Endodermal cell (in vitro differentiated cells): Measurements from ENCODE around the gene SLC12A3. TPM values are rescaled to one million over a fixed set of nuclear protein-coding genes. Genes with fewer than 3 reads are reported as not detected.

ENCODE experiments used
- DNase-seq: peaks from one replicate; pipeline ENCODE4 v3.0.0-alpha.2; 2017
- H3K27ac ChIP-seq: 2 replicates; pipeline ENCODE4 v1.5.1; 2013; ENCODE audit warnings: mild to moderate bottlenecking, low read depth, low read length, moderate library complexity
- H3K27me3 ChIP-seq: 2 replicates; pipeline ENCODE4 v1.6.1; 2013; ENCODE audit warnings: mild to moderate bottlenecking, low read length, moderate library complexity; ENCODE audit not compliant: insufficient read depth, control insufficient read depth, poor library complexity, severe bottlenecking
- H3K36me3 ChIP-seq: 2 replicates; pipeline ENCODE4 v1.7.0; 2013; ENCODE audit warnings: mild to moderate bottlenecking, low read length, moderate library complexity; ENCODE audit not compliant: control insufficient read depth, insufficient read depth
- H3K4me1 ChIP-seq: one replicate; pipeline ENCODE4 v1.7.0; 2013; ENCODE audit warnings: low read length; ENCODE audit not compliant: control insufficient read depth, insufficient read depth
- H3K4me3 ChIP-seq: 2 replicates; pipeline ENCODE4 v1.5.1; 2013; ENCODE audit warnings: mild to moderate bottlenecking, low read length, moderate library complexity
- H3K9ac ChIP-seq: 2 replicates; pipeline ENCODE4 v1.6.1; 2013; ENCODE audit warnings: mild to moderate bottlenecking, low read length, moderate library complexity; ENCODE audit not compliant: poor library complexity, severe bottlenecking; ENCODE audit errors: extremely low read depth
- H3K9me3 ChIP-seq: 2 replicates; pipeline ENCODE4 v1.6.1; 2013; ENCODE audit warnings: mild to moderate bottlenecking, low read length, moderate library complexity; ENCODE audit not compliant: control insufficient read depth
- H3K27ac Mint-ChIP-seq: 2 replicates; pipeline ENCODE4 v1.8.0; 2020; ENCODE audit warnings: mixed read lengths
- H3K27me3 Mint-ChIP-seq: 2 replicates; pipeline ENCODE4 v1.8.0; 2021; ENCODE audit warnings: mild to moderate bottlenecking, mixed read lengths; ENCODE audit not compliant: insufficient read depth
- H3K36me3 Mint-ChIP-seq: 2 replicates; pipeline ENCODE4 v1.8.0; 2020; ENCODE audit warnings: low read depth, mixed read lengths
- H3K4me1 Mint-ChIP-seq: 2 replicates; pipeline ENCODE4 v1.8.0; 2020; ENCODE audit warnings: mixed read lengths
- H3K4me3 Mint-ChIP-seq: 2 replicates; pipeline ENCODE4 v1.8.0; 2020; ENCODE audit warnings: mild to moderate bottlenecking, moderate library complexity, mixed read lengths
- H3K9me3 Mint-ChIP-seq: 2 replicates; pipeline ENCODE4 v1.8.0; 2020; ENCODE audit warnings: mild to moderate bottlenecking, mixed read lengths
- CTCF ChIP-seq: fragments of 200-600 bp; sonication (generic); conservative IDR thresholded peaks from 2 replicates; pipeline ENCODE4 v1.5.0; 2021; ENCODE audit warnings: antibody characterized with exemption, mild to moderate bottlenecking
- WGBS, 2 experiments: methylation state at CpG; one replicate each; pipeline versions ENCODE4 v1.1.5 to v1.1.7; 2013; ENCODE audit warnings: missing lambda C conversion rate in 2 of 2, mixed read lengths in 1 of 2; ENCODE audit not compliant: insufficient coverage in 1 of 2, insufficient read length in 1 of 2; 5-methylcytosine and 5-hydroxymethylcytosine counted together
- total RNA-seq, 2 donors: library from RNA; stranded (reverse); fragmentation: NEBNext Ultra II Directional in 1 of 2; extraction: Animal tissue kit (Norgen Biotek cat#: 25700) in 1 of 2; gene quantifications; 2 replicates in 1 of 2; 3 replicates in 1 of 2; pipeline ENCODE4 v1.2.1, GENCODE V29; 2021

The SLC12A3 gene
- total RNA-seq, 2 donors from 2014 or later = not detected

DNA sequence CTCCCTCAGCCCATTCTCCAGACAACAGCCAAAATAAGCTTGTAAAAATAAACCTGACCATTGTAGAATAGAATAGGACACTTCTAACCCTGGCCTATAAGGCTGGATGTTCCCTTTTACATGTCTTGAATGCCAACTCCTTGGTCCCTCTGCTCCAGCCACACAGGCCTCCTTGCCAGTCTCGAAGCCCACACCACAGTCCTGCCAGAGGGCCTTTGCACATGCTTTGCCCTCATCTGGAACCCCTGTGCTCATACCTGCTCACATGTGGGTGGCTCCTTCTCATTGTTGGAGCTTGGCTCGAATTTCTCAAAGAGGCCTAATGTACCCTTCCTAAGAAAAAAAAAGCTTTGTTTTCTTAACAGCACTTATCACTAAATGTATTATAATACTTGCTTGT is 5.4 kb upstream of the SLC12A3 start:
- no peak for DNase-seq
- TF ChIP-seq CTCF = no peak
- no peak overlapping the region for H3K4me3 Mint-ChIP-seq
- no peaks in the 10 kb centered on the region for H3K27me3 Mint-ChIP-seq
- Histone ChIP-seq H3K9me3 (no peaks in the 10 kb centered on the region), H3K36me3 (no peaks in the 10 kb centered on the region), H3K4me3 (no peak overlapping the region), H3K27me3 (no peaks in the 10 kb centered on the region), H3K27ac (no peak overlapping the region), H3K9ac (no peak overlapping the region), H3K4me1 (peaks cover 23% of the 10 kb centered on the region)
- H3K4me1 Mint-ChIP-seq = peaks cover 40% of the 10 kb centered on the region
- no peaks in the 10 kb centered on the region for H3K9me3 Mint-ChIP-seq
- H3K27ac Mint-ChIP-seq = no peak overlapping the region
- H3K36me3 Mint-ChIP-seq = no peaks in the 10 kb centered on the region
- 86 to 93% methylated on average over 2 of the region's 2 CpGs for WGBS, 2 experiments

DNA sequence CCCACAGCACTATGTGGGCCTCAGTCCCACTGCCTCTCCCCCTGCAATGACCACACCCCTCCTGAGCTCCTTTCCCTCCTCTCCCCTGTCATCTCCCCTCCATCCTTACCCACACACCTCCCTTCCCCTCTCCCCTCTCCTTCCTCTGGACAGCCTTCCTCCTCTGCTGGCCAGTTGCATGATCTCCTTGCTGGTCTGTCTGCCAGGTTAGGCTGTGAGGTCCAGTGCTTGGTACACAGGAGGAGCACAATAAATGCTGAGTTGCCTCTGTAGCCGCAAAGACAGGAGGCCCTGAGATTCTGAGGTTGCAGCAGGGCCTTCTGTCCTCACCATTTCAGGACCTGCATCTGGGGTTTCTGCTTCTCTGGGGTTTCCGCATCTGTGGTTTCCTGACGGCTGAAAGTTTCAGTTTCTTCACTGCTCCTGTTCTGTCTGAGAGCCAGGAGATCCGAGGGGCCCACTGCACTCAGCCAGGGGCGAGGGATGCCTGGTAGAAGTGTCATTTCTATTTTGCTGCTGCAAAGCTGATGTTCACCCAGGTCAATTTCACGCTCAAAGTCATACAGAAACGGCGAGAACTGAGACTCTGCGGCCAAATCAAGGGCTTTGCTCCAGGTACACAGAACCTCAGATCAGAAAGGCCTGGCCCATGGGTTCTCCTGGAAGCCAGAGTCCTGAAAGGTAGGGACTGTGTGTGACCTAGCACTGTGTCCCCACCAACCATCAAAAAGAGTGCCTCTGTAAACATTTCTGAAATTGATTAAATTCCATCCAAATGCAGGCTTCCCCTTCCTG is 4.6 kb upstream of the SLC12A3 start:
- 91 to 92% methylated on average over 6 to 9 of the region's 9 CpGs for WGBS, 2 experiments
- no peaks in the 10 kb centered on the region for H3K36me3 Mint-ChIP-seq
- no peak overlapping the region for H3K27ac ChIP-seq

GRCh38 chr16:56861092-56861610 is 3.9 kb upstream of the SLC12A3 start:
- Histone ChIP-seq H3K9me3 (no peaks in the 10 kb centered on the region), H3K27ac (no peak overlapping the region), H3K27me3 (no peaks in the 10 kb centered on the region), H3K4me1 (peaks cover 23% of the 10 kb centered on the region), H3K4me3 (no peak overlapping the region), H3K36me3 (no peaks in the 10 kb centered on the region), H3K9ac (no peak overlapping the region)
- peak; percentile 79 for DNase-seq
- Mint-ChIP-seq H3K4me3 (no peak overlapping the region), H3K4me1 (peaks cover 45% of the 10 kb centered on the region), H3K27me3 (no peaks in the 10 kb centered on the region), H3K9me3 (no peaks in the 10 kb centered on the region), H3K36me3 (no peaks in the 10 kb centered on the region), H3K27ac (peak overlapping the region; percentile 81)
- WGBS, 2 experiments = 27% methylated on average over 3 of the region's 3 CpGs; no CpG with 5 or more reads in 1 of the 2 experiments
- TF ChIP-seq CTCF = no peak

More for the DNA sequence above, 4.6 kb upstream of the SLC12A3 start:
- H3K36me3 ChIP-seq = no peaks in the 10 kb centered on the region
- no peak overlapping the region for H3K4me3 ChIP-seq
- Mint-ChIP-seq H3K27me3 (no peaks in the 10 kb centered on the region), H3K4me3 (no peak overlapping the region), H3K4me1 (peaks cover 45% of the 10 kb centered on the region), H3K27ac (peak overlapping the region; percentile 81), H3K9me3 (no peaks in the 10 kb centered on the region)
- no peak for TF ChIP-seq CTCF
- no peaks in the 10 kb centered on the region for H3K27me3 ChIP-seq
- no peaks in the 10 kb centered on the region for H3K9me3 ChIP-seq
- no peak overlapping the region for H3K9ac ChIP-seq
- peaks cover 23% of the 10 kb centered on the region for H3K4me1 ChIP-seq
- DNase-seq = no peak
